Breast epithelium (tissue), 3 donors: ENCODE measurements around the gene CFAP43.

Experiments used
- CTCF ChIP-seq, 3 donors: fragments of 450-650 bp; IDR thresholded peaks; one replicate each; pipeline ENCODE4 v1.5.1; 2016 to 2017; ENCODE audit warnings: antibody characterized with exemption in 3 of 3, mild to moderate bottlenecking in 3 of 3, moderate library complexity in 3 of 3
- POLR2A ChIP-seq: fragments of 450-650 bp; IDR thresholded peaks from one replicate; pipeline ENCODE4 v1.6.1; 2016; ENCODE audit warnings: antibody characterized with exemption, mild to moderate bottlenecking, moderate library complexity
- POLR2AphosphoS5 ChIP-seq, 3 donors: sonication (generic); formaldehyde crosslinking; IDR thresholded peaks; one replicate each; pipeline ENCODE4 v1.6.1; 2017; ENCODE audit warnings: antibody characterized with exemption in 3 of 3

DNA sequence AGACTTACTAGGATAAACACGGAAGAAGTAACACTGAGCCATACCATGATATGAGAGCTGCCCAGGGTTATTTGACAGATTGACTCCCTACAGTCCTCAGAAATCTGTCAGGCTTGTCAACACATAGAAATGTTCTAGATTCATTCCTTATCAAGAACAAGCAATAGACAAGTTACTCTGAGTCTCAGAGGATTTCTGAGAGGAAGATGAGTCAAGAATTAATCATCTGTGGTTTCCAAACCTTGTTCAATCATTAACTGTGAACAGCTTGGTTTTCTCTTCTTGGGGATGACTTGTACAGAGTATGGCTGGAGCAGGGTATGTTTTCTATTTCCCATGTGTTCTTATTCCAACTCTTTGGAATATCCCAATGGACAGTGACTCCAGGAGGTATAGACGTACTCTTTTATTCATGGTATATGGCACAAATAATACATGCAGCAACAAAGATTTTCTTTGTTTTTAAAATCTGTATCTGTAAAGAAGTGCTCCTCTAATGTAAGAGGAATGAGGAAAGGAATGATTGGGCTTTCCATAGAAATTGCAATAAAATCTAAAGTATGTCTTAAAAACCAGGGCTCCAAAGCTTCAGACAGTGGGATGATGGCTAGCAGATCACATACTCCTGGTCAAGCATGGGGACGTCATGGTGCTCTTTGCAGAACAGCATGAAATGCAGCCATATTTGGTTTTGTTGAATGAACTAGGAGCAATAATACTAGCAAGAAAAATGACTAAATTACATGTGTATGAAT lies 122.1 kb downstream of the CFAP43 start:
- TF ChIP-seq POLR2A (no peak), CTCF (IDR thresholded peaks at IDR 0.05) (no peak), POLR2AphosphoS5 (IDR thresholded peaks at IDR 0.05) (no peak)
